Keratinocyte (primary cell): ENCODE results near the gene ZNF280A. TPM values are rescaled to one million over a fixed set of nuclear protein-coding genes. Genes with fewer than 3 reads are reported as not detected.

ENCODE experiments used
- DNase-seq: peaks from one replicate; pipeline ENCODE4 v3.0.0-alpha.2; 2011; ENCODE audit warnings: low read depth, missing footprints, low spot score
- FAIRE-seq: peaks from 2 replicates; lab custom pipeline; 2011; peaks lifted over from hg19 to GRCh38; lab: Jason Lieb, UNC
- H2AFZ ChIP-seq: 2 replicates; pipeline ENCODE4 v1.6.0; 2012; ENCODE audit warnings: low read length, control low read depth, inconsistent platforms; ENCODE audit not compliant: control insufficient read depth
- H3K27ac ChIP-seq: 2 replicates; pipeline ENCODE4 v1.5.1; 2011; ENCODE audit warnings: low read length; ENCODE audit not compliant: control insufficient read depth, insufficient read depth
- H3K27me3 ChIP-seq: 3 replicates; pipeline ENCODE4 v1.6.0; 2011; ENCODE audit warnings: low read length; ENCODE audit not compliant: control insufficient read depth, insufficient read depth; ENCODE audit errors: extremely low read depth
- H3K36me3 ChIP-seq, 2 experiments: 2 replicates in 1 of 2; 3 replicates in 1 of 2; pipeline ENCODE4 v1.5.1; 2011; ENCODE audit warnings: low read length in 2 of 2, mild to moderate bottlenecking in 1 of 2; ENCODE audit not compliant: control insufficient read depth in 2 of 2, insufficient read depth in 2 of 2; ENCODE audit errors: extremely low read depth in 1 of 2
- H3K4me1 ChIP-seq: 3 replicates; pipeline ENCODE4 v1.5.1; 2011; ENCODE audit warnings: low read length; ENCODE audit not compliant: control insufficient read depth, insufficient read depth; ENCODE audit errors: extremely low read depth
- H3K4me2 ChIP-seq: 3 replicates; pipeline ENCODE4 v1.6.0; 2011; ENCODE audit warnings: low read depth, low read length; ENCODE audit not compliant: control insufficient read depth, insufficient read depth; ENCODE audit errors: extremely low read depth
- H3K4me3 ChIP-seq, 3 experiments: fragments of 200-600 bp in 1 of 3; sonication (generic) in 1 of 3; 2 replicates in 2 of 3; 3 replicates in 1 of 3; pipeline ENCODE4 v1.5.1; 2011 to 2016; ENCODE audit warnings: low read length in 3 of 3, mild to moderate bottlenecking in 3 of 3, control low read depth in 2 of 3, inconsistent platforms in 1 of 3, low read depth in 1 of 3, mixed read lengths in 1 of 3, mixed run types in 1 of 3, moderate library complexity in 1 of 3; ENCODE audit not compliant: control insufficient read depth in 2 of 3, insufficient read depth in 2 of 3; ENCODE audit errors: extremely low read depth in 1 of 3
- H3K79me2 ChIP-seq: 2 replicates; pipeline ENCODE4 v1.6.0; 2012; ENCODE audit warnings: low read length; ENCODE audit not compliant: control insufficient read depth, insufficient read depth
- H3K9ac ChIP-seq: 3 replicates; pipeline ENCODE4 v1.6.0; 2011; ENCODE audit warnings: low read length; ENCODE audit not compliant: control insufficient read depth, insufficient read depth; ENCODE audit errors: extremely low read depth
- H3K9me1 ChIP-seq: 3 replicates; pipeline ENCODE4 v1.6.0; 2011; ENCODE audit warnings: low read length; ENCODE audit not compliant: control insufficient read depth, insufficient read depth; ENCODE audit errors: extremely low read depth
- H3K9me3 ChIP-seq: 2 replicates; pipeline ENCODE4 v1.5.1; 2012; ENCODE audit warnings: low read depth, low read length; ENCODE audit not compliant: control insufficient read depth
- H4K20me1 ChIP-seq: 3 replicates; pipeline ENCODE4 v1.6.0; 2011; ENCODE audit warnings: low read length; ENCODE audit not compliant: control insufficient read depth, insufficient read depth; ENCODE audit errors: extremely low read depth
- EZH2 ChIP-seq: IDR thresholded peaks from one replicate; pipeline ENCODE4 v1.6.1; 2012; ENCODE audit warnings: inconsistent platforms, mild to moderate bottlenecking, low read length, moderate library complexity
- dilution Hi-C: fragments of 300-500 bp; cut with MboI; formaldehyde crosslinking; loops from one replicate; pipeline ENCODE4 v1.7.0; 2020; ENCODE audit warnings: low sequenced_read_pairs; ENCODE audit not compliant: extremely low pct_ligation_motif_present
- polyA plus RNA-seq, 5 experiments: library from polyadenylated mRNA; depleted of rRNA in 3 of 5; stranded (reverse) in 3 of 5; stranded (forward) in 1 of 5; unstranded in 1 of 5; fragments of >200 nt; gene quantifications; 1 replicate in 1 of 5; 2 replicates in 3 of 5; 3 replicates in 1 of 5; pipeline versions ENCODE4 v1.2.1 to v1.2.3, GENCODE V29; 2011 to 2012; ENCODE audit warnings: missing spikeins in 2 of 5, low read depth in 1 of 5, low replicate concordance in 1 of 5
- TF ChIP-seq, protein P1 (sequence below), 3 experiments: IDR thresholded peaks in 1 of 3; conservative IDR thresholded peaks in 1 of 3; optimal IDR thresholded peaks in 1 of 3; 2 replicates in 2 of 3; 3 replicates in 1 of 3; pipeline versions ENCODE3 to v1.5.1; 2011; ENCODE audit warnings: low read length in 3 of 3, mild to moderate bottlenecking in 3 of 3, moderate library complexity in 2 of 3, control low read depth in 1 of 3, inconsistent platforms in 1 of 3; ENCODE audit not compliant: insufficient read depth in 2 of 3; ENCODE audit errors: extremely low read depth in 1 of 3

The ZNF280A gene
- polyA plus RNA-seq, 1 donor (not counting 4 experiments of a cell fraction or from before 2014, with no cell fraction given), result not detected

- no peak overlapping the region for H3K9ac ChIP-seq
- no peaks in the 10 kb centered on the region for H3K36me3 ChIP-seq
- TF ChIP-seq, protein P1, sequence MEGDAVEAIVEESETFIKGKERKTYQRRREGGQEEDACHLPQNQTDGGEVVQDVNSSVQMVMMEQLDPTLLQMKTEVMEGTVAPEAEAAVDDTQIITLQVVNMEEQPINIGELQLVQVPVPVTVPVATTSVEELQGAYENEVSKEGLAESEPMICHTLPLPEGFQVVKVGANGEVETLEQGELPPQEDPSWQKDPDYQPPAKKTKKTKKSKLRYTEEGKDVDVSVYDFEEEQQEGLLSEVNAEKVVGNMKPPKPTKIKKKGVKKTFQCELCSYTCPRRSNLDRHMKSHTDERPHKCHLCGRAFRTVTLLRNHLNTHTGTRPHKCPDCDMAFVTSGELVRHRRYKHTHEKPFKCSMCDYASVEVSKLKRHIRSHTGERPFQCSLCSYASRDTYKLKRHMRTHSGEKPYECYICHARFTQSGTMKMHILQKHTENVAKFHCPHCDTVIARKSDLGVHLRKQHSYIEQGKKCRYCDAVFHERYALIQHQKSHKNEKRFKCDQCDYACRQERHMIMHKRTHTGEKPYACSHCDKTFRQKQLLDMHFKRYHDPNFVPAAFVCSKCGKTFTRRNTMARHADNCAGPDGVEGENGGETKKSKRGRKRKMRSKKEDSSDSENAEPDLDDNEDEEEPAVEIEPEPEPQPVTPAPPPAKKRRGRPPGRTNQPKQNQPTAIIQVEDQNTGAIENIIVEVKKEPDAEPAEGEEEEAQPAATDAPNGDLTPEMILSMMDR (optimal IDR thresholded peaks at IDR 0.05 in 1 of 3, IDR thresholded peaks at IDR 0.05 in 1 of 3, conservative IDR thresholded peaks at IDR 0.05 in 1 of 3; ENCODE audit: extremely low read depth in 1 of 3, insufficient read depth in 2 of 3, low read length in 3 of 3), result no peak
- no peak for TF ChIP-seq EZH2
- H3K9me1 ChIP-seq, result no peaks in the 10 kb centered on the region
- H2AFZ ChIP-seq, result no peak overlapping the region
- H3K4me1 ChIP-seq, result no peaks in the 10 kb centered on the region
- FAIRE-seq (no peak), DNase-seq (no peak)
- dilution Hi-C loops, result no loop called here
- H4K20me1 ChIP-seq, result no peaks in the 10 kb centered on the region
- H3K4me2 ChIP-seq, result no peak overlapping the region
- no peaks in the 10 kb centered on the region for H3K27me3 ChIP-seq
- H3K27ac ChIP-seq, result no peak overlapping the region
- no peak overlapping the region for H3K4me3 ChIP-seq
- H3K9me3 ChIP-seq, result no peaks in the 10 kb centered on the region
- no peaks in the 10 kb centered on the region for H3K79me2 ChIP-seq
These were observed 34.5 kb downstream of the ZNF280A start for GRCh38 chr22:22485524-22485923.

- no peaks in the 10 kb centered on the region for H3K9me1 ChIP-seq
- no peak overlapping the region for H3K27ac ChIP-seq
- no peak overlapping the region for H3K4me2 ChIP-seq
- no peak overlapping the region for H3K9ac ChIP-seq
- H4K20me1 ChIP-seq, result no peaks in the 10 kb centered on the region
- H2AFZ ChIP-seq, result no peak overlapping the region
- H3K36me3 ChIP-seq, result no peaks in the 10 kb centered on the region
- H3K27me3 ChIP-seq, result no peaks in the 10 kb centered on the region
- DNase-seq (no peak), FAIRE-seq (no peak)
- dilution Hi-C loops, result no loop called here
- H3K79me2 ChIP-seq, result no peaks in the 10 kb centered on the region
- TF ChIP-seq EZH2, result no peak
- TF ChIP-seq, protein P1 (optimal IDR thresholded peaks at IDR 0.05 in 1 of 3, IDR thresholded peaks at IDR 0.05 in 1 of 3, conservative IDR thresholded peaks at IDR 0.05 in 1 of 3; ENCODE audit: extremely low read depth in 1 of 3, insufficient read depth in 2 of 3, low read length in 3 of 3), result no peak
- H3K4me1 ChIP-seq, result no peaks in the 10 kb centered on the region
- no peak overlapping the region for H3K4me3 ChIP-seq
- H3K9me3 ChIP-seq, result no peaks in the 10 kb centered on the region
These were observed 36.0 kb downstream of the ZNF280A start for GRCh38 chr22:22484023-22484422.
